Embryonic facial prominence (tissue), 1 donor: ENCODE results near the gene FRMPD4.

Experiments used
- DNase-seq: peaks from one replicate; pipeline ENCODE4 v3.0.0-alpha.2; 2016; ENCODE audit errors: extremely low spot score

The FRMPD4 gene

DNA sequence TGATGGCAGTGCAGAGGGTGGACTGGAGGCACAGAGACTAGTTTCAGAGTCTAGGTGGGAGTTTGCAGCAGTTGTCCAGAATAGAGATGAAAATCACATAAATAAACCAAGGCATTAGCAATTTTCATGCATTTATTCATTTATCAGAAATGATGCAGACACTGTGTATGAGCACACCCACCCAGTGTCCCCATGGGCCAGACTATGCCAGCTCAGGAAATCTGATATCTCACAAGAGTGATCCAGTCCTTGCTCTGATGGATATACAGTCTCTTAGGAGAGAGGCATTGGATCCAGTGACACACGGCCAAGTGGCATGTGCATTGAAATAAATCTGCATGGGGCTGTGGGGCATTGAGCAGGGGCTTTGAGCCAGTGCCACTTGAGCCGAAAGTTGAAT is 228.2 kb downstream of the FRMPD4 start:
- no peak for DNase-seq

- no peak for DNase-seq
Observed at GRCh38 chrX:12367254-12367653, 229.0 kb downstream of the FRMPD4 start.

GRCh38 chrX:12370497-12370986 is 232.3 kb downstream of the FRMPD4 start:
- no peak for DNase-seq

DNA sequence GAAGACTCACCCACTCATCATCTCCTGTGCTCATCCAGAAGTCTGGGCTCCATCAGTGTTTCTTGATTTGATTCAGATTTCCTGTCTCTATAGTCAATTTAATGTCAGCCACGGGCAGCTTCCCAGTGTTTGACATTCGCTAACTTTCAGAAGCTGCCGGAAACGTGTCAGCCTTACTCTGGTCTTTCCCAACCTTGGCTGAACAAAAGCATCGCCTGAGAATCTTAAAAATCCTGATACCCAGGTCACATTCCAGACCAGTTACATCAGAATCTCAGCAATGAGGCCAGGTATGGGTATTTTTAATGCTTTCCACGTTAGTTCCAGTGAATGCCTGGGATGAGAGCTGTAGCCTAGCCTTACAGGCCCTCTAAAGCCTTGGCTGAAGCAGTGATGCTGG is 233.8 kb downstream of the FRMPD4 start:
- no peak for DNase-seq

GRCh38 chrX:12374286-12374685 is 236.0 kb downstream of the FRMPD4 start:
- DNase-seq, result no peak

DNA sequence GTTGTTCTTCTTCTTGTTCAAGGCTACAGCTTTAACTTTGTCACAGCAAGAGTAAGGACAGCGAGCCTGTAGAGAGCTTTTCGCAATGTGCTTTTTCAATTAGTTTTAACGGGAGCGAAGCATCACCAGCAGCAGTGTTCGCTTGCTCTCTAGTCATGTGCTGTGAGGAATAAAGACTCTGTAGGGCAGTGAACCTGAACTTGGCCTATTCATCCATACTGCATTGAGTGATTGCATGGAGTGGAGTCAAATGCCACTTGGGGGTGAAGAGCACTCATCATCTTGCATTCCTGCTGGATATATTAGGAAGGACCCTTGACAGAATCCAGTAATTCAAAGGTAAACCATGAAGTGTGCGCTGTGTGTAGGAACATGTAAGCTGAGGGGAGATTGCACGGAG is 240.0 kb downstream of the FRMPD4 start:
- DNase-seq, result no peak

GRCh38 chrX:12378706-12379105 is 240.4 kb downstream of the FRMPD4 start:
- no peak for DNase-seq

GRCh38 chrX:12379671-12380070 is 241.4 kb downstream of the FRMPD4 start:
- DNase-seq, result no peak

DNA sequence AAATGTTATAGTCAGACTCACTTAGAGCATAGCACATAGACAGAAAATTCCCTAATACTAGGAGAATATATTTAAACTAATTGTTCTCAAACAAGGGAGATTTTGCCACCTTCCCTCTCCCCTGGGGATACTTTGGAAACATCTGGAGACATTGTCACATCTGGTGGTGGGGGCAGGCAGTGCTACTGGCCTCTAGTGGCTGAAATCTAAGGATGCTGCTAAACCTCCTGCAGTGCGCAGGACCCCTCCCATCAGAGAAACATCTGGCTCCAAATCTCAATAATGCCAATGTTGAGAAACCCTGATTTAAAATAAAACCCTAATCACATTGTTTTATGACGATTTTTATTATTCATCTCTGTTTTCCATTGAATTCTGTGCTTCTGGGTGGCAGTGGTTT is 244.9 kb downstream of the FRMPD4 start:
- no peak for DNase-seq

GRCh38 chrX:12390301-12390700 is 252.0 kb downstream of the FRMPD4 start:
- no peak for DNase-seq

- no peak for DNase-seq
Observed at GRCh38 chrX:12396584-12396983, 258.3 kb downstream of the FRMPD4 start.

GRCh38 chrX:12400218-12400617 is 261.9 kb downstream of the FRMPD4 start:
- DNase-seq, result no peak

- no peak for DNase-seq
Observed at GRCh38 chrX:12401252-12401651, 263.0 kb downstream of the FRMPD4 start.

DNA sequence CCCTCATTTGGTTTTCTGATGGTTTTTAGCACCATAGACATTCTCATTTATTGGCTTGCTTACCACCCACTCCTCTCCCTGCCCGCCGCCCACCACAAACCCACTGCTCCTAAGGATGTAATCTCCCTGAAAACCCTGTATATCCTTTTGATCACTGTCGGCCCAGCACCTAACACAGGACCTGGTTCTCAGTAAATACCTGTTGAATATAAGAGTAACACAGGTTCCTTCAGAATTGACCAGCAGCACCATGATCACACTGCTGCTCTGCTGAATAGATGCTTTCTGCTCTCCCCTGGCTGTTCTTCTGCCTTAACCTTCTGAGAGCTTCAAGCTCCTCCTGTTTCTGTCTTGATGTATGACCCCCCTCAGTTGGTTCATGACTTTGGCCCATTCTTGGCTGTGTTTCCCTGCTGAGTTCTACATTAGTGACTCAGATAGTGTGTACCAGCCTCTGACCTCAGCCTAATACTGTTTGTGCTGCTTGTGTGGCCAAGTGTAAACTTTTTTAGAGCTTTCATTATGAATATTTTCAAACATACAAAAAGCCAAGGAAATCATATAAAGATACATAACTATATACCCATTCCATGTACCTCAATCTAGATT is 265.3 kb downstream of the FRMPD4 start:
- no peak for DNase-seq

DNA sequence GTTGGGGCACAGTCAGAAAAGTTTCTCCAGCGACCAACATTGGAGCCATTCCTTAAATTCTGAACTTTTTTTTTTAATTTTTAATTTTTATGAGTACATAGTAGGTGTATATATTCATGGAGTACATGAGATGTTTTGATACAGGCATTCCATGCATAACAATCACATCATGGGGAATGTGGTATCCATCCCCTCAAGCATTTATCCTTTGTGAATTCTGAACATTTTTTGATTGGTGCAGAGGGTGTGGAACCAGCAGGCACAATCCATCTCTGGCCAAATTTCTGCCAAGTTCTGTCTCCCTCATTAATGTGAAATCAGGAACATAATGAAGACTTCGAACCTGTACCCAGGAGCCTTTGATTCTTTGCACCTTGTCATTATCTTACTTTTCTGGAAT is 267.0 kb downstream of the FRMPD4 start:
- DNase-seq, result no peak

DNA sequence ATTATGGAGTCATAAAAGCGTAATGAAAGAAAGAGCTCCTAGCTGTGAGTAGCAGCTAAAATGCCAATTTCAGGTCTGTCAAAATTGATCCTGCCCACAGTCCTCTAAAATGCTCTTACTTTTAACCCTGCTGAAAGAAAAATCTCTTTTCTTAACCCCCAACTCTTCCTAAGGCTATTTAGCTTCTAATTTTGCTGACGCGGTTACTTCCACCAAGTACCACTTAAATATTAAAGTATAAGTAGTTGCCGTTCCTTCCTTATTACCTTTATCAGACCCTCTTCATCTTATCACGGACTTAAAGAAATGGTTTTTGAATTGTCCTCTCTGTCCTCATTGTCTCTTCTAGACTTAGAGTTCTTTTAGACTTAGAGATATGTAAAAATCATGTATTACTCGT is 272.2 kb downstream of the FRMPD4 start:
- no peak for DNase-seq

- no peak for DNase-seq
Observed at GRCh38 chrX:12411831-12412230, 273.6 kb downstream of the FRMPD4 start.

GRCh38 chrX:12412561-12412960 is 274.3 kb downstream of the FRMPD4 start:
- no peak for DNase-seq

DNA sequence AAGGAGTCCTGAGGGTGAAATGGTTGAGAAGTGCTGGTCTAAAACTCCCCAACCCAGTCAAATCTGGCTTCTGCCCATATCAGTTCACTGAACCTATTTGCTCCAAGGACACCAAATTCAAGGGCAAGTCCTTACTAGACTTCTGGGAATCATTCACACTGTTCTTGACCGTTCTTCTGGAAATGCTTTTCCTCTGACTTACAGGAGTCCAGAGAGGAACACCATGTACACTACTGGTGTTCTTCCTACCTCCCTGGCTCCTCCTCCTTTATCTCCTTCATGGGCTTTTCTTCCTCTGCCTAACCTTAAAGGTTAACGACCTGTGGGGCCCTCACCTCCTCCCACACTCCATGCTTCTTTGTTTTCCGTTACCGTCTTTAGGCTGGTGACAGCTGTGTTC is 281.3 kb downstream of the FRMPD4 start:
- DNase-seq, result no peak

DNA sequence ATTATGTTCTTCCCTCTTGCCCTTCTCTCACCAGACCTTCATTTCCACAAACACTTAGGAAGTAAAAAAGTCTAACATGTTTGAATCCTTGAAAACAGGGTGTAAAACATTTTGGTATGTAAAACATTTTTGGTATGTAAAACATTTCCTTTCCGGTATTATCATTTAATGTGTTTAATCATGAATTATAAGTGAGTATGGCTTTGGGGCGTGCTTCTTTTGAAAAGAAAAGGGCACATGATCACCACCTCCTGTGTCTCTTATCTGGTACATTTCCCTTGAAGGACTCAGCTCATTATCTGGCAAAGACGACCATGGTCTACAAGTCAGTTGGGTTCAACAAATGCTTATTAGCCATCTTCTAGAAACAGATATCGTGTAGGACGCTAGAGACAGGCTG is 283.6 kb downstream of the FRMPD4 start:
- DNase-seq, result no peak

DNA sequence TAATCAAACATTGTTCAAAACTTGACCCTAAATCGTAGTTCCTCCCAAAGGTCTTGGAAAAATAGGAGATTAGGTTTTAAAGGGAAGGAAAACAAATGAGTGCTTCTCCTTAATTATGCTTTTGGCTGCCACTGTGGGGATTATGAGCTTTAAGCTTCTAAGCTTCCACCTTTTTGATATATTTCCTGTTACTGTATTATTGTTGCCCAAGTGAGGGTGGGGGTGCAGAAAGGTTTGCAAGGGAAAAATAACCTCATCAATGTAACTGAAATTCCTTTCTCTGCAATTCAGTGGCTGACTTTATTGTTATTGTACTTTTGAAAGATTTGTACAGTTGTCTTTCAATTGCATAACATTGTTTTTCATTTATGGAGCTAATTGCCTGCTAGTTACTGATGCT is 285.1 kb downstream of the FRMPD4 start:
- no peak for DNase-seq

DNA sequence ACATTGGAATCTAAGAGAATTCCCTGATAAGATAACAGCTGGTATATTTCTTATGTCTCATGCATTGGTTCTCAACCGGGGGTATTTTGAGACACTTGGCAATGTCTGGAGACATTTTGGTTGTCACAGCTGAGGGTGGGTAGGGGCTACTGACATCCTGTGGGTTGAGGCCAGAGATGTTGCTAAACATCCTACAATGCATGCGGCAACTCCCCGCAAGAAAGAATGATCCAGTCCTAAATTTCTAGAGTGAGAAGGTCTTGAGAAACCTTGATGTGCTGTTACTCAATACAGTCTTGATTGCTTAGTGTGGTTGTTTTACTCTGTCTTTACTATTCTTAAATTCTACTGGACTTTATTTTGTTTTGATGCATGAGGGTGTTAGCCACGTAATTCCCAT is 287.2 kb downstream of the FRMPD4 start:
- DNase-seq, result no peak

- DNase-seq, result no peak
Observed at GRCh38 chrX:12426420-12426819, 288.1 kb downstream of the FRMPD4 start.

DNA sequence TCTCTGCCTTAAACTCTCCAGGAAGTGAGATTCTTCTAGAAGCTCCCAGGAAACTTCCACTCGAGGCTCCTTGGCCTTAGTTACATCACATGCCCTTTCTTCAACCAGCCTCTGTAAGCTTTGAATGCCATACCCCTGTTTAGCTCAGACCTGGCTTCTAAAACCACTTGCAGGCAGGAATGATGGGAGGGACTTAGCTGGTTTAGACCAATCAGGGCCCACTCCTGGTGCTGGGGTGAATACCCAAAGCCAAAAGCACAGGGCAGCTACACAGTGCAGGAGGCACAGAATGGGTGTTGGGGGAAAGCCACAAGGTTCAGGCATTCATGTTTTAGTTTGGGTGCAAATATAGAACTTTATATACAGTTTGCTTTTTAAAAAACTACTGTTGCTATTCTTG is 296.2 kb downstream of the FRMPD4 start:
- DNase-seq, result no peak
